ENCODE results near the gene PDIA5.

DNA sequence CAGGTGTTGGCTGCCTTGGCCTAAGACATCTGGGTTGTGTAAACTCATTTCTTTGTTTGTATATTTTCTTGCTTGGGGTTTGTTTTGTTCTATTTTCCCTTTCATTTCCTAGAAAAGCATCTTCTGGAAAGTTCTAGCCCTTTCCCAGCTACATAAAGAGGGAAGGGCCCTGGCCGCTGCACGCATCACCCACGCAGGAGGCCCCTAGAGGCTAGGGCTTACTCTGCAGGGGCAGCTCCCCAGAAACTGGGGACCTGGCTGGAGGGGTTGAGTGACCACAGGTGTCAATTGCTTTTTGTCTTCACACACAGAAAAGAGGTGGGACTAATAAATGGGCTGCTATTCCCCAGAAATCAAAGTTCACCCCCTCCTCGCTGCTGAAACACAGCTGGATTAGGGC lies 52.6 kb downstream of the PDIA5 start:
- TF ChIP-seq, protein P1, sequence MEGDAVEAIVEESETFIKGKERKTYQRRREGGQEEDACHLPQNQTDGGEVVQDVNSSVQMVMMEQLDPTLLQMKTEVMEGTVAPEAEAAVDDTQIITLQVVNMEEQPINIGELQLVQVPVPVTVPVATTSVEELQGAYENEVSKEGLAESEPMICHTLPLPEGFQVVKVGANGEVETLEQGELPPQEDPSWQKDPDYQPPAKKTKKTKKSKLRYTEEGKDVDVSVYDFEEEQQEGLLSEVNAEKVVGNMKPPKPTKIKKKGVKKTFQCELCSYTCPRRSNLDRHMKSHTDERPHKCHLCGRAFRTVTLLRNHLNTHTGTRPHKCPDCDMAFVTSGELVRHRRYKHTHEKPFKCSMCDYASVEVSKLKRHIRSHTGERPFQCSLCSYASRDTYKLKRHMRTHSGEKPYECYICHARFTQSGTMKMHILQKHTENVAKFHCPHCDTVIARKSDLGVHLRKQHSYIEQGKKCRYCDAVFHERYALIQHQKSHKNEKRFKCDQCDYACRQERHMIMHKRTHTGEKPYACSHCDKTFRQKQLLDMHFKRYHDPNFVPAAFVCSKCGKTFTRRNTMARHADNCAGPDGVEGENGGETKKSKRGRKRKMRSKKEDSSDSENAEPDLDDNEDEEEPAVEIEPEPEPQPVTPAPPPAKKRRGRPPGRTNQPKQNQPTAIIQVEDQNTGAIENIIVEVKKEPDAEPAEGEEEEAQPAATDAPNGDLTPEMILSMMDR (IDR thresholded peaks at IDR 0.05) = no peak
- TF ChIP-seq POLR2A (IDR thresholded peaks at IDR 0.05) = no peak

Data from heart left ventricle (tissue), 13 donors.